Transverse colon (tissue), 4 donors: Measurements from ENCODE around the gene RASGRP3. TPM values are rescaled to one million over a fixed set of nuclear protein-coding genes. Genes with fewer than 3 reads are reported as not detected.

Experiments
- DNase-seq: peaks from one replicate; pipeline ENCODE4 v3.0.0-alpha.2; 2019
- H3K27ac ChIP-seq, 4 donors: fragments of 200-600 bp; sonication (generic); 2 replicates each; pipeline ENCODE4 v1.5.1; 2016 to 2018; ENCODE audit warnings: inconsistent platforms in 4 of 4
- H3K27me3 ChIP-seq: fragments of 200-600 bp; sonication (generic); 2 replicates; pipeline ENCODE4 v1.5.1; 2017; ENCODE audit warnings: inconsistent platforms
- H3K36me3 ChIP-seq, 4 donors: fragments of 200-600 bp; sonication (generic); 2 replicates each; pipeline ENCODE4 v1.5.1; 2017 to 2019; ENCODE audit warnings: inconsistent platforms in 4 of 4
- H3K4me1 ChIP-seq, 4 donors: fragments of 200-600 bp; sonication (generic); 2 replicates each; pipeline ENCODE4 v1.5.1; 2017 to 2020; ENCODE audit warnings: inconsistent platforms in 4 of 4
- H3K4me3 ChIP-seq, 4 donors: fragments of 200-600 bp; sonication (generic); 1 replicate in 1 of 4; 2 replicates in 3 of 4; pipeline versions ENCODE4 v1.5.1 to v1.6.1; 2017 to 2019; ENCODE audit warnings: inconsistent platforms in 4 of 4
- H3K9me3 ChIP-seq, 2 donors: fragments of 200-600 bp; sonication (generic); 2 replicates each; pipeline ENCODE4 v1.5.1; 2017 to 2019; ENCODE audit warnings: inconsistent platforms in 2 of 2
- CTCF ChIP-seq, 5 experiments: fragments of 200-600 bp in 3 of 5; fragments of 450-650 bp in 2 of 5; sonication (generic) in 3 of 5; IDR thresholded peaks; 1 replicate in 2 of 5; 2 replicates in 3 of 5; pipeline ENCODE4 v1.5.1; 2016 to 2017; ENCODE audit warnings: antibody characterized with exemption in 5 of 5, inconsistent platforms in 3 of 5, mild to moderate bottlenecking in 2 of 5, moderate library complexity in 1 of 5
- EP300 ChIP-seq: sonication (generic); formaldehyde crosslinking; IDR thresholded peaks from one replicate; pipeline ENCODE4 v1.6.1; 2017; ENCODE audit warnings: antibody characterized with exemption, low read depth
- POLR2A ChIP-seq: fragments of 450-650 bp; IDR thresholded peaks from one replicate; pipeline ENCODE4 v1.6.1; 2016; ENCODE audit warnings: antibody characterized with exemption, mild to moderate bottlenecking, moderate library complexity
- POLR2AphosphoS5 ChIP-seq, 3 donors: sonication (generic); formaldehyde crosslinking; IDR thresholded peaks; one replicate each; pipeline ENCODE4 v1.6.1; 2016; ENCODE audit warnings: antibody characterized with exemption in 3 of 3
- WGBS, 2 donors: methylation state at CpG; one replicate each; pipeline ENCODE4 v1.1.5; 2018; ENCODE audit warnings: low coverage in 1 of 2; 5-methylcytosine and 5-hydroxymethylcytosine counted together
- in situ Hi-C, 4 donors: fragments of 200-750 bp; cut with MboI; loops; one replicate each; pipeline versions ENCODE4 v1.15.0 to v1.15.1; 2017; ENCODE audit warnings: low sequenced_read_pairs in 3 of 4, low pct_ligation_motif_present in 1 of 4, low pct_unique_long_range_greater_than_20kb in 1 of 4
- intact Hi-C: fragments of 100-400 bp; cut with DNase I; formaldehyde crosslinking; loops from one replicate; pipeline ENCODE4 v1.15.1; 2023; ENCODE audit warnings: low total_unique reads
- total RNA-seq, 4 donors: library from RNA; depleted of rRNA; stranded (reverse); fragments of >200 nt; gene quantifications; one replicate each; pipeline ENCODE4 v1.1.0, GENCODE V29; 2016

Gene RASGRP3
- total RNA-seq, 4 donors from 2014 or later = 3.4 to 16.5 (median 4.8) TPM; not detected in 1

- TF ChIP-seq CTCF (IDR thresholded peaks at IDR 0.05) = no peak
- no peak for TF ChIP-seq POLR2AphosphoS5 (IDR thresholded peaks at IDR 0.05)
- no peak for TF ChIP-seq EP300
- no peak for TF ChIP-seq POLR2A
- Histone ChIP-seq H3K36me3 (no peaks in the 10 kb centered on the region), H3K4me3 (no peak overlapping the region), H3K27me3 (no peaks in the 10 kb centered on the region), H3K9me3 (no peaks in the 10 kb centered on the region), H3K4me1 (peaks cover 0 to under 1% (median 0%) of the 10 kb centered on the region in 4 donors), H3K27ac (no peak overlapping the region)
- 70 to 82% methylated on average over 6 of the region's 6 CpGs for WGBS, 2 donors
- intact Hi-C loops = no loop called here
- no peak for DNase-seq
- in situ Hi-C loops = no loop called here
These were observed 128.6 kb downstream of the RASGRP3 start for GRCh38 chr2:33605056-33605455.

GRCh38 chr2:33606100-33606499 is 129.7 kb downstream of the RASGRP3 start:
- Histone ChIP-seq H3K4me3 (no peak overlapping the region), H3K4me1 (no peaks in the 10 kb centered on the region), H3K27me3 (no peaks in the 10 kb centered on the region), H3K36me3 (no peaks in the 10 kb centered on the region), H3K9me3 (no peaks in the 10 kb centered on the region), H3K27ac (no peak overlapping the region)
- DNase-seq = no peak
- no peak for TF ChIP-seq POLR2AphosphoS5 (IDR thresholded peaks at IDR 0.05)
- no peak for TF ChIP-seq POLR2A
- no peak for TF ChIP-seq CTCF (IDR thresholded peaks at IDR 0.05)
- no peak for TF ChIP-seq EP300
- WGBS, 2 donors = 76% methylated on average over 2 to 4 of the region's 4 CpGs
- intact Hi-C loops = no loop called here
- in situ Hi-C loops = no loop called here

- WGBS, 2 donors = 93 to 96% methylated on average over 5 to 7 of the region's 7 CpGs
- Histone ChIP-seq H3K36me3 (no peaks in the 10 kb centered on the region), H3K4me1 (no peaks in the 10 kb centered on the region), H3K4me3 (no peak overlapping the region), H3K27me3 (no peaks in the 10 kb centered on the region), H3K27ac (no peak overlapping the region), H3K9me3 (no peaks in the 10 kb centered on the region)
- no peak for DNase-seq
- in situ Hi-C loops (no loop called here), intact Hi-C loops (no loop called here)
- TF ChIP-seq POLR2AphosphoS5 (IDR thresholded peaks at IDR 0.05) (no peak), CTCF (IDR thresholded peaks at IDR 0.05) (no peak), EP300 (no peak), POLR2A (no peak)
These were observed 130.2 kb downstream of the RASGRP3 start for GRCh38 chr2:33606622-33607021.

GRCh38 chr2:33607251-33607721 is 130.8 kb downstream of the RASGRP3 start:
- 33 to 68% methylated on average over 1 to 4 of the region's 4 CpGs for whole genome bisulfite sequencing, 2 donors
- no peak for DNase-seq
- no peak for TF ChIP-seq POLR2AphosphoS5 (IDR thresholded peaks at IDR 0.05)
- TF ChIP-seq CTCF (IDR thresholded peaks at IDR 0.05) = no peak
- no peak for TF ChIP-seq POLR2A
- no peak for TF ChIP-seq EP300
- Histone ChIP-seq H3K4me1 (no peaks in the 10 kb centered on the region), H3K27me3 (no peaks in the 10 kb centered on the region), H3K36me3 (no peaks in the 10 kb centered on the region), H3K27ac (no peak overlapping the region), H3K4me3 (no peak overlapping the region), H3K9me3 (no peaks in the 10 kb centered on the region)
- in situ Hi-C loops (no loop called here), intact Hi-C loops (no loop called here)
